ENCODE data around the gene APPL2. TPM values are rescaled to one million over a fixed set of nuclear protein-coding genes. Genes with fewer than 3 reads are reported as not detected.

The APPL2 gene
- total RNA-seq, 1 donor from 2014 or later, result 37.5 TPM

- Histone ChIP-seq H4K20me1 (ENCODE audit: low read depth) (no peaks in the 10 kb centered on the region), H3K27me3 (no peaks in the 10 kb centered on the region), H3K9ac (no peak overlapping the region), H3K9me3 (ENCODE audit: low read depth) (no peaks in the 10 kb centered on the region), H3F3A (ENCODE audit: low read depth) (no peaks in the 10 kb centered on the region), H3K4me2 (no peak overlapping the region), H2AFZ (replicated peaks) (no peak overlapping the region), H3K36me3 (no peaks in the 10 kb centered on the region), H3K79me2 (ENCODE audit: low read depth) (no peaks in the 10 kb centered on the region), H3K4me1 (no peaks in the 10 kb centered on the region), H3K27ac (no peak overlapping the region), H3K4me3 (no peak overlapping the region)
- H3K27ac Mint-ChIP-seq, result no peak overlapping the region
- H3K9me3 Mint-ChIP-seq, result no peaks in the 10 kb centered on the region
- H3K4me1 Mint-ChIP-seq, result peaks cover 6% of the 10 kb centered on the region
- H3K4me3 Mint-ChIP-seq, result no peak overlapping the region
- TF ChIP-seq CTCF (IDR thresholded peaks at IDR 0.05) (no peak), EZH2 (IDR thresholded peaks at IDR 0.05) (no peak), EZH2phosphoT487 (IDR thresholded peaks at IDR 0.05) (no peak)
- peaks cover 2% of the 10 kb centered on the region for H3K27me3 Mint-ChIP-seq (ENCODE audit: insufficient read depth, low read depth)
- no peaks in the 10 kb centered on the region for H3K36me3 Mint-ChIP-seq
- no peak for DNase-seq (ENCODE audit: low spot score)
These were observed 36.9 kb upstream of the APPL2 start for GRCh38 chr12:105272814-105273416.

- Histone ChIP-seq H3K27ac (no peak overlapping the region), H3F3A (ENCODE audit: low read depth) (no peaks in the 10 kb centered on the region), H3K9ac (no peak overlapping the region), H3K4me2 (no peak overlapping the region), H3K27me3 (no peaks in the 10 kb centered on the region), H3K79me2 (ENCODE audit: low read depth) (no peaks in the 10 kb centered on the region), H3K4me1 (no peaks in the 10 kb centered on the region), H2AFZ (replicated peaks) (no peak overlapping the region), H3K9me3 (ENCODE audit: low read depth) (no peaks in the 10 kb centered on the region), H3K4me3 (no peak overlapping the region), H4K20me1 (ENCODE audit: low read depth) (no peaks in the 10 kb centered on the region), H3K36me3 (no peaks in the 10 kb centered on the region)
- TF ChIP-seq CTCF (IDR thresholded peaks at IDR 0.05) (no peak), EZH2phosphoT487 (IDR thresholded peaks at IDR 0.05) (no peak), EZH2 (IDR thresholded peaks at IDR 0.05) (no peak)
- Mint-ChIP-seq H3K36me3 (no peaks in the 10 kb centered on the region), H3K4me1 (peaks cover 6% of the 10 kb centered on the region), H3K27me3 (ENCODE audit: insufficient read depth, low read depth) (peaks cover 2% of the 10 kb centered on the region), H3K9me3 (no peaks in the 10 kb centered on the region), H3K4me3 (no peak overlapping the region), H3K27ac (no peak overlapping the region)
- DNase-seq (ENCODE audit: low spot score), result no peak
These were observed 36.2 kb upstream of the APPL2 start for GRCh38 chr12:105272152-105272551.

GRCh38 chr12:105271364-105271763 lies 35.4 kb upstream of the APPL2 start:
- no peaks in the 10 kb centered on the region for H4K20me1 ChIP-seq (ENCODE audit: low read depth)
- H3K9ac ChIP-seq, result no peak overlapping the region
- no peak for DNase-seq (ENCODE audit: low spot score)
- no peaks in the 10 kb centered on the region for H3K79me2 ChIP-seq (ENCODE audit: low read depth)
- no peaks in the 10 kb centered on the region for H3K9me3 ChIP-seq (ENCODE audit: low read depth)
- no peaks in the 10 kb centered on the region for H3K4me1 ChIP-seq
- H3K36me3 Mint-ChIP-seq, result no peaks in the 10 kb centered on the region
- H3K27ac Mint-ChIP-seq, result no peak overlapping the region
- no peaks in the 10 kb centered on the region for H3K9me3 Mint-ChIP-seq
- H3K4me3 Mint-ChIP-seq, result no peak overlapping the region
- no peaks in the 10 kb centered on the region for H3K36me3 ChIP-seq
- H3K27ac ChIP-seq, result no peak overlapping the region
- no peaks in the 10 kb centered on the region for H3F3A ChIP-seq (ENCODE audit: low read depth)
- TF ChIP-seq EZH2phosphoT487 (IDR thresholded peaks at IDR 0.05) (no peak), CTCF (IDR thresholded peaks at IDR 0.05) (no peak), EZH2 (IDR thresholded peaks at IDR 0.05) (no peak)
- H3K4me2 ChIP-seq, result no peak overlapping the region
- no peak overlapping the region for H3K4me3 ChIP-seq
- no peak overlapping the region for H2AFZ ChIP-seq (replicated peaks)
- peaks cover 6% of the 10 kb centered on the region for H3K4me1 Mint-ChIP-seq
- H3K27me3 Mint-ChIP-seq (ENCODE audit: insufficient read depth, low read depth), result no peaks in the 10 kb centered on the region
- H3K27me3 ChIP-seq, result no peaks in the 10 kb centered on the region

Data from neural progenitor cell (in vitro differentiated cells).